Liver (tissue), 9 donors: Measurements from ENCODE around the gene ZFAND3. TPM values are rescaled to one million over a fixed set of nuclear protein-coding genes. Genes with fewer than 3 reads are reported as not detected.

Experiments
- DNase-seq: peaks from one replicate; pipeline ENCODE4 v3.0.0-alpha.2; 2017; ENCODE audit warnings: low spot score
- H3K27ac ChIP-seq, 2 donors: one replicate each; pipeline ENCODE4 v1.7.0; 2013; ENCODE audit warnings: inconsistent platforms in 2 of 2, low read length in 2 of 2, control low read depth in 1 of 2, low read depth in 1 of 2, mild to moderate bottlenecking in 1 of 2
- H3K27me3 ChIP-seq, 4 donors: one replicate each; pipeline versions ENCODE4 v1.6.1 to v1.7.0; 2013; ENCODE audit warnings: low read length in 3 of 4, inconsistent platforms in 1 of 4, mild to moderate bottlenecking in 1 of 4, moderate library complexity in 1 of 4; ENCODE audit not compliant: control insufficient read depth in 4 of 4, insufficient read depth in 4 of 4
- H3K36me3 ChIP-seq, 4 donors: one replicate each; pipeline versions ENCODE4 v1.6.1 to v1.7.0; 2013; ENCODE audit warnings: low read length in 3 of 4, mild to moderate bottlenecking in 3 of 4, low read depth in 1 of 4, moderate library complexity in 1 of 4; ENCODE audit not compliant: control insufficient read depth in 4 of 4, insufficient read depth in 3 of 4
- H3K4me1 ChIP-seq, 4 donors: one replicate each; pipeline versions ENCODE4 v1.6.1 to v1.7.0; 2013; ENCODE audit warnings: low read length in 3 of 4, mild to moderate bottlenecking in 3 of 4, moderate library complexity in 1 of 4; ENCODE audit not compliant: control insufficient read depth in 4 of 4, insufficient read depth in 4 of 4
- H3K4me3 ChIP-seq, 3 donors: one replicate each; pipeline versions ENCODE4 v1.6.1 to v1.7.0; 2013; ENCODE audit warnings: low read length in 3 of 3, control low read depth in 1 of 3, low read depth in 1 of 3, mild to moderate bottlenecking in 1 of 3
- H3K9ac ChIP-seq, 2 donors: one replicate each; pipeline ENCODE4 v1.7.0; 2013; ENCODE audit warnings: low read length in 2 of 2, mild to moderate bottlenecking in 2 of 2, moderate library complexity in 2 of 2, control low read depth in 1 of 2, low read depth in 1 of 2
- H3K9me3 ChIP-seq, 4 donors: one replicate each; pipeline versions ENCODE4 v1.6.1 to v1.7.0; 2013; ENCODE audit warnings: low read length in 3 of 4; ENCODE audit not compliant: control insufficient read depth in 4 of 4
- EGR1 ChIP-seq, 2 donors: IDR thresholded peaks; 2 replicates each; pipeline ENCODE4 v1.6.1; 2016 to 2018; ENCODE audit warnings: antibody characterized with exemption in 2 of 2, low read depth in 2 of 2
- FOXA1 ChIP-seq: IDR thresholded peaks from 2 replicates; pipeline ENCODE4 v1.6.1; 2016; ENCODE audit warnings: antibody characterized with exemption
- FOXA2 ChIP-seq: IDR thresholded peaks from 2 replicates; pipeline ENCODE4 v1.6.1; 2016; ENCODE audit warnings: antibody characterized with exemption
- GABPA ChIP-seq, 2 donors: IDR thresholded peaks in 1 of 2; conservative IDR thresholded peaks in 1 of 2; 2 replicates each; pipeline ENCODE4 v1.6.1; 2016; ENCODE audit warnings: antibody characterized with exemption in 2 of 2, mild to moderate bottlenecking in 1 of 2, moderate library complexity in 1 of 2
- HNF4A ChIP-seq, 2 donors: conservative IDR thresholded peaks; 2 replicates each; pipeline ENCODE4 v1.6.1; 2016; ENCODE audit warnings: antibody characterized with exemption in 2 of 2, mild to moderate bottlenecking in 2 of 2
- HNF4G ChIP-seq: IDR thresholded peaks from 2 replicates; pipeline ENCODE4 v1.6.1; 2016; ENCODE audit warnings: antibody characterized with exemption
- JUND ChIP-seq, 2 donors: IDR thresholded peaks; 2 replicates each; pipeline ENCODE4 v1.6.1; 2016; ENCODE audit warnings: antibody characterized with exemption in 2 of 2
- NR2F2 ChIP-seq: IDR thresholded peaks from 2 replicates; pipeline ENCODE4 v1.6.1; 2016; ENCODE audit warnings: antibody characterized with exemption
- RAD21 ChIP-seq, 2 donors: IDR thresholded peaks; 2 replicates each; pipeline ENCODE4 v1.6.1; 2016; ENCODE audit warnings: antibody characterized with exemption in 2 of 2, mild to moderate bottlenecking in 2 of 2
- RXRA ChIP-seq, 2 donors: IDR thresholded peaks; 2 replicates each; pipeline ENCODE4 v1.6.1; 2017 to 2018; ENCODE audit warnings: antibody characterized with exemption in 2 of 2, mild to moderate bottlenecking in 1 of 2
- SP1 ChIP-seq: IDR thresholded peaks from 2 replicates; pipeline ENCODE4 v1.6.1; 2018; ENCODE audit warnings: antibody characterized with exemption, mild to moderate bottlenecking
- TAF1 ChIP-seq: conservative IDR thresholded peaks from 2 replicates; pipeline ENCODE4 v1.6.1; 2016; ENCODE audit warnings: antibody characterized with exemption, mild to moderate bottlenecking
- YY1 ChIP-seq: IDR thresholded peaks from 2 replicates; pipeline ENCODE4 v1.6.1; 2016; ENCODE audit warnings: antibody characterized with exemption, mild to moderate bottlenecking
- WGBS: extraction: QIAGEN DNeasy Blood & Tissue Kit; methylation state at CpG from one replicate; pipeline ENCODE4 v1.1.7; 2013; 5-methylcytosine and 5-hydroxymethylcytosine counted together
- polyA plus RNA-seq, 2 donors: library from polyadenylated mRNA; stranded (reverse) in 1 of 2; unstranded in 1 of 2; fragments of 200-250 nt in 1 of 2; fragments of >200 nt in 1 of 2; fragmentation: Nextera tagmentation in 1 of 2; extraction: Ambion mirVana in 1 of 2; gene quantifications; one replicate each; pipeline versions ENCODE4 v1.2.1 to v1.2.3, GENCODE V29; 2013 to 2015
- total RNA-seq, 2 donors: library from RNA; depleted of rRNA; stranded (reverse); fragments of >200 nt; gene quantifications; one replicate each; pipeline ENCODE4 v1.2.3, GENCODE V29; 2014
- TF ChIP-seq, protein P1 (sequence below): IDR thresholded peaks from 2 replicates; pipeline ENCODE4 v1.6.1; 2016; ENCODE audit warnings: antibody characterized with exemption
- TF ChIP-seq, protein P2 (sequence below): fragments of 150-350 bp; IDR thresholded peaks from 2 replicates; pipeline ENCODE4 v1.5.1; 2017; ENCODE audit warnings: improper control_type of control experiment, low read depth, low read length; ENCODE audit not compliant: missing input control
- TF ChIP-seq, protein P3 (sequence below): IDR thresholded peaks from 2 replicates; pipeline ENCODE4 v1.6.1; 2016; ENCODE audit warnings: antibody characterized with exemption
- TF ChIP-seq, protein P4 (sequence below): IDR thresholded peaks from 2 replicates; pipeline ENCODE4 v1.6.1; 2016; ENCODE audit warnings: antibody characterized with exemption, mild to moderate bottlenecking
- TF ChIP-seq, protein P5 (sequence below): IDR thresholded peaks from 2 replicates; pipeline ENCODE4 v1.6.1; 2016; ENCODE audit warnings: antibody characterized with exemption
- donor health status: healthy.
- donor health status: healthy.
- donor health status: healthy.
- donor health status: healthy.
- donor health status: healthy.

ZFAND3 gene
- total and polyA plus RNA-seq, 4 donors, result 7.7 to 37.5 (median 23.1) TPM

DNA sequence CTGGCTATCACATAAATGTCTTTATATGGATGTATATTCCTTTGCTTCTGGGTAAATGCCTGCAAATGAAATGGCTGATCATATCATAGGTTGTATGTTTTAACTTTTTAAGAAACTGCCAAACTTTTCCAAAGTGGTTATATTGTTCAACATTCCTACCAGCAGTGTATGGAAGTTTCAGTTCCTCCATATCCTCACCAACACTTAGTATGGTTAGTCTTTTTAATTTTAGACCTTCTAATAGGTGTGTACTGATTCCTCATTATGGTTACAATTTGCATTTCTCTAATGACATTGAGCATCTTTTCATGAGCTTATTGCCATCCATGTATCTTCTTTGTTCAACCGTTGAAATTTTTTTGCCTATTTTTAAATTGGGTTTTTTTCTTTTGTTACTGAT, 155.4 kb downstream of the ZFAND3 start:
- no peaks in the 10 kb centered on the region for H3K27me3 ChIP-seq
- no peaks in the 10 kb centered on the region for H3K36me3 ChIP-seq
- TF ChIP-seq SP1, result no peak
- TF ChIP-seq, protein P1, sequence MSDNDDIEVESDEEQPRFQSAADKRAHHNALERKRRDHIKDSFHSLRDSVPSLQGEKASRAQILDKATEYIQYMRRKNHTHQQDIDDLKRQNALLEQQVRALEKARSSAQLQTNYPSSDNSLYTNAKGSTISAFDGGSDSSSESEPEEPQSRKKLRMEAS, result no peak
- TF ChIP-seq FOXA2, result no peak
- no peak for TF ChIP-seq JUND (IDR thresholded peaks at IDR 0.05)
- TF ChIP-seq RXRA (IDR thresholded peaks at IDR 0.05), result no peak
- no peak for TF ChIP-seq NR2F2
- TF ChIP-seq, protein P2, sequence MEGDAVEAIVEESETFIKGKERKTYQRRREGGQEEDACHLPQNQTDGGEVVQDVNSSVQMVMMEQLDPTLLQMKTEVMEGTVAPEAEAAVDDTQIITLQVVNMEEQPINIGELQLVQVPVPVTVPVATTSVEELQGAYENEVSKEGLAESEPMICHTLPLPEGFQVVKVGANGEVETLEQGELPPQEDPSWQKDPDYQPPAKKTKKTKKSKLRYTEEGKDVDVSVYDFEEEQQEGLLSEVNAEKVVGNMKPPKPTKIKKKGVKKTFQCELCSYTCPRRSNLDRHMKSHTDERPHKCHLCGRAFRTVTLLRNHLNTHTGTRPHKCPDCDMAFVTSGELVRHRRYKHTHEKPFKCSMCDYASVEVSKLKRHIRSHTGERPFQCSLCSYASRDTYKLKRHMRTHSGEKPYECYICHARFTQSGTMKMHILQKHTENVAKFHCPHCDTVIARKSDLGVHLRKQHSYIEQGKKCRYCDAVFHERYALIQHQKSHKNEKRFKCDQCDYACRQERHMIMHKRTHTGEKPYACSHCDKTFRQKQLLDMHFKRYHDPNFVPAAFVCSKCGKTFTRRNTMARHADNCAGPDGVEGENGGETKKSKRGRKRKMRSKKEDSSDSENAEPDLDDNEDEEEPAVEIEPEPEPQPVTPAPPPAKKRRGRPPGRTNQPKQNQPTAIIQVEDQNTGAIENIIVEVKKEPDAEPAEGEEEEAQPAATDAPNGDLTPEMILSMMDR, result no peak
- TF ChIP-seq, protein P3, sequence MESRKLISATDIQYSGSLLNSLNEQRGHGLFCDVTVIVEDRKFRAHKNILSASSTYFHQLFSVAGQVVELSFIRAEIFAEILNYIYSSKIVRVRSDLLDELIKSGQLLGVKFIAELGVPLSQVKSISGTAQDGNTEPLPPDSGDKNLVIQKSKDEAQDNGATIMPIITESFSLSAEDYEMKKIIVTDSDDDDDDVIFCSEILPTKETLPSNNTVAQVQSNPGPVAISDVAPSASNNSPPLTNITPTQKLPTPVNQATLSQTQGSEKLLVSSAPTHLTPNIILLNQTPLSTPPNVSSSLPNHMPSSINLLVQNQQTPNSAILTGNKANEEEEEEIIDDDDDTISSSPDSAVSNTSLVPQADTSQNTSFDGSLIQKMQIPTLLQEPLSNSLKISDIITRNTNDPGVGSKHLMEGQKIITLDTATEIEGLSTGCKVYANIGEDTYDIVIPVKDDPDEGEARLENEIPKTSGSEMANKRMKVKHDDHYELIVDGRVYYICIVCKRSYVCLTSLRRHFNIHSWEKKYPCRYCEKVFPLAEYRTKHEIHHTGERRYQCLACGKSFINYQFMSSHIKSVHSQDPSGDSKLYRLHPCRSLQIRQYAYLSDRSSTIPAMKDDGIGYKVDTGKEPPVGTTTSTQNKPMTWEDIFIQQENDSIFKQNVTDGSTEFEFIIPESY, result no peak
- no peak for TF ChIP-seq RAD21 (IDR thresholded peaks at IDR 0.05)
- TF ChIP-seq TAF1, result no peak
- no peak for TF ChIP-seq HNF4G
- TF ChIP-seq FOXA1, result no peak
- no peak for TF ChIP-seq YY1
- TF ChIP-seq, protein P4, sequence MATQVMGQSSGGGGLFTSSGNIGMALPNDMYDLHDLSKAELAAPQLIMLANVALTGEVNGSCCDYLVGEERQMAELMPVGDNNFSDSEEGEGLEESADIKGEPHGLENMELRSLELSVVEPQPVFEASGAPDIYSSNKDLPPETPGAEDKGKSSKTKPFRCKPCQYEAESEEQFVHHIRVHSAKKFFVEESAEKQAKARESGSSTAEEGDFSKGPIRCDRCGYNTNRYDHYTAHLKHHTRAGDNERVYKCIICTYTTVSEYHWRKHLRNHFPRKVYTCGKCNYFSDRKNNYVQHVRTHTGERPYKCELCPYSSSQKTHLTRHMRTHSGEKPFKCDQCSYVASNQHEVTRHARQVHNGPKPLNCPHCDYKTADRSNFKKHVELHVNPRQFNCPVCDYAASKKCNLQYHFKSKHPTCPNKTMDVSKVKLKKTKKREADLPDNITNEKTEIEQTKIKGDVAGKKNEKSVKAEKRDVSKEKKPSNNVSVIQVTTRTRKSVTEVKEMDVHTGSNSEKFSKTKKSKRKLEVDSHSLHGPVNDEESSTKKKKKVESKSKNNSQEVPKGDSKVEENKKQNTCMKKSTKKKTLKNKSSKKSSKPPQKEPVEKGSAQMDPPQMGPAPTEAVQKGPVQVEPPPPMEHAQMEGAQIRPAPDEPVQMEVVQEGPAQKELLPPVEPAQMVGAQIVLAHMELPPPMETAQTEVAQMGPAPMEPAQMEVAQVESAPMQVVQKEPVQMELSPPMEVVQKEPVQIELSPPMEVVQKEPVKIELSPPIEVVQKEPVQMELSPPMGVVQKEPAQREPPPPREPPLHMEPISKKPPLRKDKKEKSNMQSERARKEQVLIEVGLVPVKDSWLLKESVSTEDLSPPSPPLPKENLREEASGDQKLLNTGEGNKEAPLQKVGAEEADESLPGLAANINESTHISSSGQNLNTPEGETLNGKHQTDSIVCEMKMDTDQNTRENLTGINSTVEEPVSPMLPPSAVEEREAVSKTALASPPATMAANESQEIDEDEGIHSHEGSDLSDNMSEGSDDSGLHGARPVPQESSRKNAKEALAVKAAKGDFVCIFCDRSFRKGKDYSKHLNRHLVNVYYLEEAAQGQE, result no peak
- TF ChIP-seq GABPA (IDR thresholded peaks at IDR 0.05 in 1 of 2, conservative IDR thresholded peaks at IDR 0.05 in 1 of 2), result no peak
- TF ChIP-seq, protein P5, sequence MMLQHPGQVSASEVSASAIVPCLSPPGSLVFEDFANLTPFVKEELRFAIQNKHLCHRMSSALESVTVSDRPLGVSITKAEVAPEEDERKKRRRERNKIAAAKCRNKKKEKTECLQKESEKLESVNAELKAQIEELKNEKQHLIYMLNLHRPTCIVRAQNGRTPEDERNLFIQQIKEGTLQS, result no peak
- no peak for TF ChIP-seq EGR1 (IDR thresholded peaks at IDR 0.05; ENCODE audit: low read depth in 2 of 2)
- no peak for TF ChIP-seq HNF4A (conservative IDR thresholded peaks at IDR 0.05)
- no peak overlapping the region for H3K9ac ChIP-seq
- no peak overlapping the region for H3K4me3 ChIP-seq
- peaks cover 2 to 6% (median 3%) of the 10 kb centered on the region in 4 donors for H3K4me1 ChIP-seq
- H3K27ac ChIP-seq, result no peak overlapping the region
- peaks cover 0 to 4% (median under 1%) of the 10 kb centered on the region in 4 donors for H3K9me3 ChIP-seq
- 96% methylated on average over 1 of the region's 1 CpG for whole genome bisulfite sequencing
- DNase-seq, result no peak
